DND-41 (cell line): ENCODE results near the gene ZFHX3.

Experiments
- ATAC-seq: fragments of 200-7000 bp; cut with Tn5 transposase; 3 replicates; pipeline ENCODE4 v1.9.1; 2021; ENCODE audit warnings: low read depth; ENCODE audit not compliant: insufficient read depth
- DNase-seq: peaks from one replicate; pipeline ENCODE4 v3.0.0-alpha.2; 2020
- H2AFZ ChIP-seq: 2 replicates; pipeline ENCODE4 v1.6.0; 2012; ENCODE audit warnings: low read depth, low read length
- H3K27ac ChIP-seq: 2 replicates; pipeline ENCODE4 v1.5.1; 2012; ENCODE audit warnings: low read length, inconsistent platforms
- H3K27me3 ChIP-seq: fragments of 200-600 bp; sonication (generic); 2 replicates; pipeline ENCODE4 v1.6.0; 2012; ENCODE audit warnings: low read length, mild to moderate bottlenecking, inconsistent platforms; ENCODE audit not compliant: insufficient read depth, poor library complexity
- H3K36me3 ChIP-seq: 2 replicates; pipeline ENCODE4 v1.5.1; 2012; ENCODE audit warnings: low read length, inconsistent platforms; ENCODE audit not compliant: insufficient read depth
- H3K4me1 ChIP-seq: 2 replicates; pipeline ENCODE4 v1.5.1; 2012; ENCODE audit warnings: mild to moderate bottlenecking, low read length; ENCODE audit not compliant: insufficient read depth
- H3K4me2 ChIP-seq: 2 replicates; pipeline ENCODE4 v1.6.0; 2012; ENCODE audit warnings: mild to moderate bottlenecking, moderate library complexity, low read length, inconsistent platforms; ENCODE audit not compliant: insufficient read depth
- H3K4me3 ChIP-seq, 2 experiments: fragments of 200-600 bp in 1 of 2; shearing (Covaris generic) in 1 of 2; 2 replicates each; pipeline ENCODE4 v1.5.1; 2012 to 2016; ENCODE audit warnings: inconsistent platforms in 2 of 2, low read length in 2 of 2, mild to moderate bottlenecking in 2 of 2, low read depth in 1 of 2, moderate library complexity in 1 of 2
- H3K79me2 ChIP-seq: 2 replicates; pipeline ENCODE4 v1.6.0; 2012; ENCODE audit warnings: low read length, inconsistent platforms; ENCODE audit not compliant: insufficient read depth
- H3K9ac ChIP-seq: 2 replicates; pipeline ENCODE4 v1.6.0; 2012; ENCODE audit warnings: low read depth, mild to moderate bottlenecking, inconsistent platforms, low read length, moderate library complexity
- H3K9me3 ChIP-seq: 2 replicates; pipeline ENCODE4 v1.5.1; 2012; ENCODE audit warnings: low read length, moderate library complexity, mild to moderate bottlenecking, inconsistent platforms; ENCODE audit not compliant: insufficient read depth, severe bottlenecking
- H4K20me1 ChIP-seq: 2 replicates; pipeline ENCODE4 v1.6.0; 2012; ENCODE audit warnings: low read length; ENCODE audit not compliant: insufficient read depth
- EZH2 ChIP-seq: IDR thresholded peaks from 3 replicates; pipeline ENCODE4 v1.6.1; 2012; ENCODE audit warnings: borderline replicate concordance, low read depth, mild to moderate bottlenecking, moderate library complexity, low read length, inconsistent platforms; ENCODE audit not compliant: severe bottlenecking
- TF ChIP-seq, protein P1 (sequence below): IDR thresholded peaks from 2 replicates; pipeline ENCODE4 v1.5.1; 2012; ENCODE audit warnings: borderline replicate concordance, low read length, moderate library complexity, mild to moderate bottlenecking; ENCODE audit not compliant: poor library complexity, severe bottlenecking; ENCODE audit errors: extremely low read depth

ZFHX3 gene

DNA sequence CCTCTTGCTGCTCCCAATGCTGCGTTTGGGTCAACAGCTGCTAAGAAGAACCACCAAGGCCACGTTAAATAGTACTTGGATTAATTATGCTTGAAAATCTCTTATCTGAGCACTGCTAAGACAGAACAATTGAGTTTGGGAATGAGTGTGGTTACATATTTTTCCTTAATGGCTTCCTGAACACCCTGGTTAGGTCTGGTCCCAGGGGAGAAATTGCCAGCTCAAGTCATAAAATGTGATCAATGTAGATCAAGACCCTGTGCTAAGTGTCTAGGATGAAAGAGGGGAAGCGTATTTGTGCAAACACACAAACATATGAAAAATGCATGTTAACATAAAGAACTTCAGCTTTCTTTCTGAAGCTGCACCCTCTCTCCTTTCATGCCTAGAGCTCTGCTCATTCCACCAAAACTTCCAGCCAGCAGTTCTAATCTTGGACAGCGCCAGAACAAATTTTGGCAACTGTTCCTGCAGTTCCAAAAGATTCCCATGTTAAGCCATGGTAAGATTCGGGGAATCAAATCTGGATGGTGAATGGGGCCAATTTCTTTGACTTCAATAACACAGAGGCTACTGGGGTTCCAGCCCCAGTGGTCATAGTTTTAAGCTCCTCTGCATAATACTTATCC, 72.0 kb downstream of the ZFHX3 start:
- TF ChIP-seq EZH2 = no peak
- TF ChIP-seq, protein P1, sequence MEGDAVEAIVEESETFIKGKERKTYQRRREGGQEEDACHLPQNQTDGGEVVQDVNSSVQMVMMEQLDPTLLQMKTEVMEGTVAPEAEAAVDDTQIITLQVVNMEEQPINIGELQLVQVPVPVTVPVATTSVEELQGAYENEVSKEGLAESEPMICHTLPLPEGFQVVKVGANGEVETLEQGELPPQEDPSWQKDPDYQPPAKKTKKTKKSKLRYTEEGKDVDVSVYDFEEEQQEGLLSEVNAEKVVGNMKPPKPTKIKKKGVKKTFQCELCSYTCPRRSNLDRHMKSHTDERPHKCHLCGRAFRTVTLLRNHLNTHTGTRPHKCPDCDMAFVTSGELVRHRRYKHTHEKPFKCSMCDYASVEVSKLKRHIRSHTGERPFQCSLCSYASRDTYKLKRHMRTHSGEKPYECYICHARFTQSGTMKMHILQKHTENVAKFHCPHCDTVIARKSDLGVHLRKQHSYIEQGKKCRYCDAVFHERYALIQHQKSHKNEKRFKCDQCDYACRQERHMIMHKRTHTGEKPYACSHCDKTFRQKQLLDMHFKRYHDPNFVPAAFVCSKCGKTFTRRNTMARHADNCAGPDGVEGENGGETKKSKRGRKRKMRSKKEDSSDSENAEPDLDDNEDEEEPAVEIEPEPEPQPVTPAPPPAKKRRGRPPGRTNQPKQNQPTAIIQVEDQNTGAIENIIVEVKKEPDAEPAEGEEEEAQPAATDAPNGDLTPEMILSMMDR = no peak
- Histone ChIP-seq H3K79me2 (no peaks in the 10 kb centered on the region), H3K4me2 (no peak overlapping the region), H3K27ac (no peak overlapping the region), H4K20me1 (peaks cover 11% of the 10 kb centered on the region), H3K4me3 (no peak overlapping the region), H3K9ac (no peak overlapping the region), H3K4me1 (no peaks in the 10 kb centered on the region), H3K9me3 (no peaks in the 10 kb centered on the region), H3K36me3 (no peaks in the 10 kb centered on the region), H3K27me3 (no peaks in the 10 kb centered on the region), H2AFZ (no peak overlapping the region)
- ATAC-seq = no peak
- no peak for DNase-seq

DNA sequence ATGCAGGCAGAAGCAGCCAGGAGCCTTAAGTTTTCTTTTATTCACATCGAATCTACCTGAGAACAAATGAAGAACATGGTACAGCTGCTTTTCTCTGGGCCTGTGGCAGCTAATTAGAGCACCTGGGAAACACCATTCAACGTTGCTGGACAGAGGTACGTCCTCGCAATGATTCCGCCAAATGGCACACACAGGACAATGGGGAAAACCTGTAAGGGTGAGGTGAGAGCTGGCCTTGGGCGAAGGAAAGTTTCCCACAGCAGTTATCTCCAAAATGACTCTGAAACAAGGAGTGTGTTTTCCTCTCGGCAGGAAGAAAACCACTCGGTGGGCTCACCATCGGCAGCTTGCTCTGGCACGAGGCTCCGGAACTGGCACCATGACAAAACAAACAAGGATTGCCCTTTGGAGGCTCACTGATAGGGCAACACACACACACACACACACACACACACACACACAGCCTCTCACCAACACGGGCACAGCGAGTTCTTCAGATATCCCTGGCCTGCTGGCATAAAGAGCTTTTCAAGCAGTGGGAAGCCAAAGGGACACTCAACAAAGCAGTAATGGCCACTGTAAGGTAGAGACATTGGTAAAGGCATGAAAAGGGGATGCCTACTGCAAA, 73.7 kb downstream of the ZFHX3 start:
- ATAC-seq = no peak
- Histone ChIP-seq H3K4me1 (no peaks in the 10 kb centered on the region), H4K20me1 (peaks cover 15% of the 10 kb centered on the region), H3K9me3 (no peaks in the 10 kb centered on the region), H3K9ac (no peak overlapping the region), H3K4me3 (no peak overlapping the region), H3K27ac (no peak overlapping the region), H3K4me2 (no peak overlapping the region), H3K36me3 (no peaks in the 10 kb centered on the region), H3K79me2 (no peaks in the 10 kb centered on the region), H3K27me3 (no peaks in the 10 kb centered on the region), H2AFZ (no peak overlapping the region)
- DNase-seq = no peak
- TF ChIP-seq EZH2 = no peak
- TF ChIP-seq, protein P1 = no peak

DNA sequence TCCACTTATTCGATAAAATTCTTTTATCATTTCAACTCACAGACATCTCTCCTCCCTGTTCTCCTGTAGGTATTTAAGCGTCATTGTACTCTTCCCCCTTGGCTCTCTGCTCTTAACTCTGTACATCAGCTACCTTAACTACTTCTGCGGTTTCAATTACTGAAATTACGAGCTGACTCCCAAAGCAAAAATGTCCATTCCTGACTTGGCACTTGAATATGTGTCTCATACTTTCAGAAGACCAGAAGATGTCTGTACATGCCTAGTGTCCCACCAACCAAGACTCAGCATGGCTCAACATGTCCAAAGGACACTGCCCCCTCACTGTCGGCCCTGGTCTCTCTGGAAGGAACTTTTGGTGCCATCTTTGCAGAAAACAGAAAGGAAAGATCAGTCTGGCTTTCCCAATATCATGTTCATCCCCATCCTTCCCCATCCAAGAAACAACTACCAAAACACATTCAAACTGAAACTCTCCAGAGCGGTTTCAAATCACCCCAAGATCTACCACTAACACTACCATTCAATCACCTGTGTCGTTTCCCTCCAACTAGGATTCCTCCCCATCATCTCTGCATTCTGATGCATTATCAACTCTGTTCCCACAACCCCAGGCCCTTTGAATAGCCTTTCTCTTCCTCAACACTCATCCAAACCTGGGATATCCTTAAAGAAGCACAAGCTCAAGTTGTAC, 74.9 kb downstream of the ZFHX3 start:
- Histone ChIP-seq H3K27ac (no peak overlapping the region), H4K20me1 (peaks cover 9% of the 10 kb centered on the region), H2AFZ (no peak overlapping the region), H3K4me3 (no peak overlapping the region), H3K36me3 (no peaks in the 10 kb centered on the region), H3K27me3 (no peaks in the 10 kb centered on the region), H3K9me3 (no peaks in the 10 kb centered on the region), H3K9ac (no peak overlapping the region), H3K4me1 (no peaks in the 10 kb centered on the region), H3K4me2 (no peak overlapping the region), H3K79me2 (no peaks in the 10 kb centered on the region)
- ATAC-seq = no peak
- TF ChIP-seq, protein P1 = no peak
- TF ChIP-seq EZH2 = no peak
- no peak for DNase-seq
